Type B pancreatic cell (in vitro differentiated cells): ENCODE measurements around the gene KLK5. TPM values are rescaled to one million over a fixed set of nuclear protein-coding genes. Genes with fewer than 3 reads are reported as not detected.
"Not testable (repeated sequence)": the region's sequence is repeated elsewhere in the genome, so short reads cannot be mapped to it uniquely, and the experiment has no call there.

ENCODE experiments used
- DNase-seq: peaks from one replicate; pipeline ENCODE4 v3.0.0; 2021; ENCODE audit warnings: mixed read lengths; ENCODE audit not compliant: unreplicated experiment; ENCODE audit errors: extremely low spot score
- H3K27ac Mint-ChIP-seq: 2 replicates; pipeline ENCODE4 v1.8.0; 2021; ENCODE audit warnings: mild to moderate bottlenecking, mixed read lengths
- H3K27me3 Mint-ChIP-seq: 2 replicates; pipeline ENCODE4 v1.8.0; 2021; ENCODE audit warnings: mixed read lengths
- H3K36me3 Mint-ChIP-seq: 2 replicates; pipeline ENCODE4 v1.8.0; 2021; ENCODE audit warnings: mixed read lengths
- H3K4me1 Mint-ChIP-seq: one replicate; pipeline ENCODE4 v1.8.0; 2021; ENCODE audit warnings: mixed read lengths; ENCODE audit not compliant: unreplicated experiment
- H3K4me3 Mint-ChIP-seq: 2 replicates; pipeline ENCODE4 v1.8.0; 2021; ENCODE audit warnings: mild to moderate bottlenecking, mixed read lengths
- H3K9me3 Mint-ChIP-seq: 2 replicates; pipeline ENCODE4 v1.8.0; 2021; ENCODE audit warnings: mixed read lengths
- total RNA-seq: library from RNA; stranded (reverse); gene quantifications from 2 replicates; pipeline ENCODE4 v1.2.1, GENCODE V29; 2021; ENCODE audit warnings: low replicate concordance
- TF ChIP-seq, protein P1 (sequence below): fragments of 200-600 bp; sonication (generic); conservative IDR thresholded peaks from 2 replicates; pipeline ENCODE4 v1.5.0; 2021; ENCODE audit warnings: antibody characterized with exemption, mild to moderate bottlenecking

The KLK5 gene
- total RNA-seq, 1 donor from 2014 or later, result not detected

- no peak for DNase-seq
- no peak overlapping the region for H3K4me3 Mint-ChIP-seq
- no peaks in the 10 kb centered on the region for H3K9me3 Mint-ChIP-seq
- TF ChIP-seq, protein P1, sequence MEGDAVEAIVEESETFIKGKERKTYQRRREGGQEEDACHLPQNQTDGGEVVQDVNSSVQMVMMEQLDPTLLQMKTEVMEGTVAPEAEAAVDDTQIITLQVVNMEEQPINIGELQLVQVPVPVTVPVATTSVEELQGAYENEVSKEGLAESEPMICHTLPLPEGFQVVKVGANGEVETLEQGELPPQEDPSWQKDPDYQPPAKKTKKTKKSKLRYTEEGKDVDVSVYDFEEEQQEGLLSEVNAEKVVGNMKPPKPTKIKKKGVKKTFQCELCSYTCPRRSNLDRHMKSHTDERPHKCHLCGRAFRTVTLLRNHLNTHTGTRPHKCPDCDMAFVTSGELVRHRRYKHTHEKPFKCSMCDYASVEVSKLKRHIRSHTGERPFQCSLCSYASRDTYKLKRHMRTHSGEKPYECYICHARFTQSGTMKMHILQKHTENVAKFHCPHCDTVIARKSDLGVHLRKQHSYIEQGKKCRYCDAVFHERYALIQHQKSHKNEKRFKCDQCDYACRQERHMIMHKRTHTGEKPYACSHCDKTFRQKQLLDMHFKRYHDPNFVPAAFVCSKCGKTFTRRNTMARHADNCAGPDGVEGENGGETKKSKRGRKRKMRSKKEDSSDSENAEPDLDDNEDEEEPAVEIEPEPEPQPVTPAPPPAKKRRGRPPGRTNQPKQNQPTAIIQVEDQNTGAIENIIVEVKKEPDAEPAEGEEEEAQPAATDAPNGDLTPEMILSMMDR, result no peak
- H3K4me1 Mint-ChIP-seq, result peaks cover 12% of the 10 kb centered on the region
- H3K27me3 Mint-ChIP-seq, result peaks cover 31% of the 10 kb centered on the region
- no peaks in the 10 kb centered on the region for H3K36me3 Mint-ChIP-seq
- H3K27ac Mint-ChIP-seq, result no peak overlapping the region
Measured at GRCh38 chr19:50977626-50978025, 24.8 kb upstream of the KLK5 start.

GRCh38 chr19:50975766-50976165, 22.9 kb upstream of the KLK5 start:
- Mint-ChIP-seq H3K4me3 (peak overlapping the region; percentile 59), H3K27me3 (peaks cover 19% of the 10 kb centered on the region), H3K36me3 (no peaks in the 10 kb centered on the region), H3K9me3 (no peaks in the 10 kb centered on the region), H3K27ac (peak overlapping the region; percentile 79), H3K4me1 (peaks cover 12% of the 10 kb centered on the region)
- TF ChIP-seq, protein P1, result no peak
- DNase-seq, result no peak

- Mint-ChIP-seq H3K36me3 (no peaks in the 10 kb centered on the region), H3K27me3 (peaks cover 17% of the 10 kb centered on the region), H3K9me3 (no peaks in the 10 kb centered on the region), H3K4me1 (peaks cover 12% of the 10 kb centered on the region), H3K27ac (peak overlapping the region; percentile 79), H3K4me3 (peak overlapping the region; percentile 32)
- DNase-seq, result no peak
- TF ChIP-seq, protein P1, result no peak
Measured at GRCh38 chr19:50974702-50975556, 22.1 kb upstream of the KLK5 start.

- no peak for DNase-seq
- no peaks in the 10 kb centered on the region for H3K36me3 Mint-ChIP-seq
- H3K4me3 Mint-ChIP-seq, result no peak overlapping the region
- peaks cover 14% of the 10 kb centered on the region for H3K27me3 Mint-ChIP-seq
- peaks cover 16% of the 10 kb centered on the region for H3K4me1 Mint-ChIP-seq
- TF ChIP-seq, protein P1, result no peak
- H3K9me3 Mint-ChIP-seq, result no peaks in the 10 kb centered on the region
- H3K27ac Mint-ChIP-seq, result no peak overlapping the region
Measured at GRCh38 chr19:50972795-50973376, 20.0 kb upstream of the KLK5 start.

- H3K36me3 Mint-ChIP-seq, H3K27me3 Mint-ChIP-seq, H3K4me3 Mint-ChIP-seq, H3K9me3 Mint-ChIP-seq, DNase-seq, H3K27ac Mint-ChIP-seq: not testable (repeated sequence)
- peaks cover 11% of the 10 kb centered on the region for H3K4me1 Mint-ChIP-seq
Measured at GRCh38 chr19:50969810-50970209, 17.0 kb upstream of the KLK5 start.

GRCh38 chr19:50969413-50969760, 16.5 kb upstream of the KLK5 start, which contains the start of gene KLK6:
Gene KLK6, minus strand, starts transcription at chr19:50969591. Its CDS starts 1,487 bp downstream, at chr19:50968104.
- Mint-ChIP-seq H3K36me3 (no peaks in the 10 kb centered on the region), H3K9me3 (no peaks in the 10 kb centered on the region), H3K4me3 (no peak within 1 kb of the TSS), H3K27me3 (peaks cover 10% of the 10 kb centered on the region), H3K4me1 (peaks cover 8% of the 10 kb centered on the region), H3K27ac (no peak within 1 kb of the TSS)
- TF ChIP-seq, protein P1, result no peak
- DNase-seq, result no peak
